Activated naive CD4-positive, alpha-beta T cell treated with anti-CD3 and anti-CD28 coated beads, Interleukin-2, amount 50 U/mL, for 24 hours (primary cell): ENCODE measurements around the gene NUDT1.

Experiments used
- H3K27ac Mint-ChIP-seq: one replicate; pipeline ENCODE4 v1.8.0; 2021; ENCODE audit warnings: mild to moderate bottlenecking, mixed read lengths
- H3K27me3 Mint-ChIP-seq: one replicate; pipeline ENCODE4 v1.8.0; 2021; ENCODE audit warnings: mixed read lengths
- H3K36me3 Mint-ChIP-seq: one replicate; pipeline ENCODE4 v1.8.0; 2021; ENCODE audit warnings: mixed read lengths
- H3K4me1 Mint-ChIP-seq: one replicate; pipeline ENCODE4 v1.8.0; 2021; ENCODE audit warnings: mixed read lengths
- H3K4me3 Mint-ChIP-seq: one replicate; pipeline ENCODE4 v1.8.0; 2021; ENCODE audit warnings: mild to moderate bottlenecking, mixed read lengths
- H3K9me3 Mint-ChIP-seq: one replicate; pipeline ENCODE4 v1.8.0; 2021; ENCODE audit warnings: mixed read lengths

NUDT1 gene

GRCh38 chr7:2276107-2276506, 34.1 kb downstream of the NUDT1 start:
- H3K27ac Mint-ChIP-seq = no peak overlapping the region
- H3K4me3 Mint-ChIP-seq = no peak overlapping the region
- no peaks in the 10 kb centered on the region for H3K9me3 Mint-ChIP-seq
- H3K27me3 Mint-ChIP-seq = no peaks in the 10 kb centered on the region
- peaks cover 3% of the 10 kb centered on the region for H3K36me3 Mint-ChIP-seq
- H3K4me1 Mint-ChIP-seq = peaks cover 4% of the 10 kb centered on the region

GRCh38 chr7:2278026-2278425, 36.0 kb downstream of the NUDT1 start:
- Mint-ChIP-seq H3K27me3 (no peaks in the 10 kb centered on the region), H3K36me3 (peaks cover 3% of the 10 kb centered on the region), H3K9me3 (no peaks in the 10 kb centered on the region), H3K4me1 (peaks cover 4% of the 10 kb centered on the region), H3K27ac (no peak overlapping the region), H3K4me3 (no peak overlapping the region)

GRCh38 chr7:2279896-2280295, 37.9 kb downstream of the NUDT1 start:
- H3K27me3 Mint-ChIP-seq = no peaks in the 10 kb centered on the region
- peaks cover 1% of the 10 kb centered on the region for H3K36me3 Mint-ChIP-seq
- H3K27ac Mint-ChIP-seq = no peak overlapping the region
- H3K4me3 Mint-ChIP-seq = no peak overlapping the region
- no peaks in the 10 kb centered on the region for H3K9me3 Mint-ChIP-seq
- H3K4me1 Mint-ChIP-seq = peaks cover 4% of the 10 kb centered on the region

GRCh38 chr7:2280424-2280823, 38.4 kb downstream of the NUDT1 start:
- no peaks in the 10 kb centered on the region for H3K27me3 Mint-ChIP-seq

GRCh38 chr7:2281541-2281940, 39.5 kb downstream of the NUDT1 start:
- Mint-ChIP-seq H3K9me3 (no peaks in the 10 kb centered on the region), H3K27me3 (no peaks in the 10 kb centered on the region), H3K36me3 (peaks cover 1% of the 10 kb centered on the region), H3K4me3 (no peak overlapping the region), H3K27ac (no peak overlapping the region), H3K4me1 (peaks cover 4% of the 10 kb centered on the region)

More at GRCh38 chr7:2280424-2280823, 38.4 kb downstream of the NUDT1 start:
- Mint-ChIP-seq H3K9me3 (no peaks in the 10 kb centered on the region), H3K4me1 (peaks cover 4% of the 10 kb centered on the region), H3K27ac (no peak overlapping the region), H3K4me3 (no peak overlapping the region), H3K36me3 (peaks cover 1% of the 10 kb centered on the region)

DNA sequence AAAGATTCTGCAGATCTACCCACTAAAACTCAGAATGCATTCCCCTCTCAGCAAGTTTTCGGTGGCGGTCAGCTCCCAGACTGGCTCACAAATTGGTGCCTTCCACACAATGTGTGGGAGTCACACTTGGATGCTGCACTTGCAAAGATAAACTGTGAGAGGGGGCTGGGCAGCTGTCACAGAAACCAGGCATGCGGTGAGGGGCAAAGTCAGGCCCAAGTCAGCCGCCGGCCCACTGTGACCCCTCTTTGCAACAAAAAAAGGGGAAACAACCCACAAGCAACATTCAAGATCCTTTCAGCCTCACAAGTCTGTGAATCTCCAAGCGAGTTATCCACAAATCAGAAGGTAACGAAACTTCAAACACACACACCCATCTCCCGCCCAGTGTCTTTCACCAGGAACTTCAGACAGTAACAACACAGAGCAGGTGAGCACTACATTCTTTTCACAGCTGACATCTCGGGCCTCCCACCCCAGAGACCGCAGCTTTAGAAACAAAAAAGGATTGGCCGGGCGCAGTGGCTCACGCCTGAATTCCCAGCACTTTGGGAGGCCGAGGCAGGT, 40.2 kb downstream of the NUDT1 start:
- H3K27me3 Mint-ChIP-seq = no peaks in the 10 kb centered on the region
- H3K4me1 Mint-ChIP-seq = peaks cover 4% of the 10 kb centered on the region
- H3K27ac Mint-ChIP-seq = no peak overlapping the region
- H3K9me3 Mint-ChIP-seq = no peaks in the 10 kb centered on the region
- H3K36me3 Mint-ChIP-seq = peaks cover 1% of the 10 kb centered on the region
- H3K4me3 Mint-ChIP-seq = no peak overlapping the region

DNA sequence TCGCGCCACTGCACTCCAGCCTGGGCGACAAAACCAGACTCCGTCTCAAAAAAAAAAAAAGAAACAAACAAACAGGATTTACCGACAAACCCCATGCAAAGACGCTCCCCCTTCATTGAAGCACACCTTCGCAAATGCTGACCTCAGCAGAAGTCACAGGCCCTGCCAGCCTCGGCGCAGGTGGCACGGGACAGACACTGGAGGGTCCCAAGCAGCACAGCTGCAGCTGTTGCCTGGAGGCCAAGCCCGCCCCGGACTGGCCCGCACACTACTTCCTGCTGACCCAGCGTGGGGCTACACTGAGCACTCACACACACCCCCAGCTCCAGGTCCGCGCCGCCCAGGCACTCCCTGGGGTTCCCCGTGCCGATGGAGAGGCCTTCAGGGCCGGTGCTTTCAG, 41.0 kb downstream of the NUDT1 start:
- Mint-ChIP-seq H3K9me3 (no peaks in the 10 kb centered on the region), H3K4me3 (no peak overlapping the region), H3K4me1 (peaks cover 4% of the 10 kb centered on the region), H3K27ac (no peak overlapping the region), H3K36me3 (no peaks in the 10 kb centered on the region), H3K27me3 (no peaks in the 10 kb centered on the region)

DNA sequence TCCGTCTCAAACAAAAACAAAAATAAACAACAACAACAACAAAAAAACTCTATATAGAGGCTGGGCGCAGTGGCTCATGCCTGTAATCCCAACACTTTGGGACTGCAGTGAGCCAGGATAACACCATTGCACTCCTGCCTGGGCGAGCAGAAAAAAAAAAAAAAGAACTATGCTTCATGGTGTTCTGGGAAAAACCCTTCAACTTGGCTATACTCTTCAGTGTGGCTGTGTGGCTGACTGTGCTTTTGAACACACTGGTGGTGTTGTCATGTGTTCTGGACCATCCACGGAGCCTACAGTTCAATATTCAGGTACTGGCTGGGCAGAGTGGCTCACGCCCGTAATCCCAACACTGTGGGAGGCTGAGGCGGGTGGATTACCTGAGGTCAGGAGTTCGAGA, 45.7 kb downstream of the NUDT1 start:
- no peak overlapping the region for H3K27ac Mint-ChIP-seq
- peaks cover 2% of the 10 kb centered on the region for H3K36me3 Mint-ChIP-seq
- H3K4me1 Mint-ChIP-seq = no peaks in the 10 kb centered on the region
- no peak overlapping the region for H3K4me3 Mint-ChIP-seq
- H3K27me3 Mint-ChIP-seq = no peaks in the 10 kb centered on the region
- H3K9me3 Mint-ChIP-seq = no peaks in the 10 kb centered on the region

DNA sequence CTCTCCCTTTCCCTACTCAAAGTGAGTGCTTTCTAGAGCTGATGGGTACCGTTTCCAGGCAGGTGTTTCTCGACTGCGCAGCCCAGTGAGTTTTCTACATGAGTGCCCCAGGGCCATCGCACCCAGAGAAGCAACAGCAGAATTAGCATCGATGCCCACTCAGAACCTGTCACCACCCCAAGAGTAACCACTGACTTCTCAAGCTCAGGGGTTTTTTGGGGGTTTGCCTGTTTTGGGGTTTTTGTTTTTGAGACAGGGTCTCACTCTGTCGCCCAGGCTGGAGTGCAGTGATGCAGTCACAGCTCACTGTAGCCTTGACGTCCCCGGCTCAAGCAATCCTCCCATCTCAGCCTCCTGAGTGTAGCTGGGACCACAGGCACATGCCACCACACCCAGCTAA, 46.5 kb downstream of the NUDT1 start:
- Mint-ChIP-seq H3K4me1 (no peaks in the 10 kb centered on the region), H3K27ac (no peak overlapping the region)

DNA sequence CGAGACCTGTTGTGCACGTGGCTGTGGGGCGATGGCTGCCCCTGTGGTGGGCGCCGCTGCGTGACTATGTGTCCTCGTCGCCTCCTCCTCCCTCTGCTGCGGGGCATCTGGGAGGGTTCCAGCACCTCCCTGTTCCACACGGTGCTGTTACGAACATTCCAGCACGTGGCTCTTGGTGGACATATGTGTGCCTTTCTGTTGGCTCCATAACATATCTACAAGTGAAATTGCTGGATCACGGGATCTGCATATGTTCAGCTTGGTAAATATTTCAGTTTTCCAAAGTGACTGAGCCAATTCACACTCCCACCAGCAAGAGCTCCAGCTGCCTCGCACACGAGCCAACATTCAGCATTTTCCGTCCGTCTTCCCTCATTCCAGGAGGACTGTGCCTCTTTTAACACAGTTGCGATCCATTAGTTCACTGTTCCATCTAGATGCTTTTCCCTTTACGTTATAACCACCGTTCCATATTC, 47.1 kb downstream of the NUDT1 start:
- H3K9me3 Mint-ChIP-seq = no peaks in the 10 kb centered on the region
- no peak overlapping the region for H3K4me3 Mint-ChIP-seq
- H3K36me3 Mint-ChIP-seq = peaks cover 2% of the 10 kb centered on the region
- no peaks in the 10 kb centered on the region for H3K27me3 Mint-ChIP-seq
- no peaks in the 10 kb centered on the region for H3K4me1 Mint-ChIP-seq
- H3K27ac Mint-ChIP-seq = no peak overlapping the region

More for the DNA sequence above, 46.5 kb downstream of the NUDT1 start:
- Mint-ChIP-seq H3K27me3 (no peaks in the 10 kb centered on the region), H3K36me3 (peaks cover 2% of the 10 kb centered on the region), H3K4me3 (no peak overlapping the region), H3K9me3 (no peaks in the 10 kb centered on the region)

DNA sequence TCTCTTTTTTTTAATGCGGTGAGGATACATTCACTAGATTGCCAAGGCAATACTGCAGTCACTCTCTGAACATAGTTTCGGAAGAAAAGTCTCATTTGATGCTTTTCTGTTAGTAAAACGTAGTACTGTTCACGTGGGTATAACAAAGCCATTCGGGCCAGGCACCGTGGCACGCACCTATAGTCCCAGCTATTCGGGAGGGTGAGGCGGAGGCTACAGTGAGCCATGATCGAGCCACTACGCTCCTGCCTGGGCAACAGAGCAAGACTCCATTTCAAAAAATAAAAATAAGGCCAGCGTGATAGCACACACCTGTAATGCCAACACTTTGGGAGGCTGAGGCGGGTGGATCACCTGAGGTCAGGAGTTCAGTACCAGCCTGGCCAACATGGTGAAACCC, 47.6 kb downstream of the NUDT1 start:
- Mint-ChIP-seq H3K27me3 (no peaks in the 10 kb centered on the region), H3K9me3 (no peaks in the 10 kb centered on the region), H3K4me3 (no peak overlapping the region), H3K36me3 (peaks cover 2% of the 10 kb centered on the region), H3K4me1 (no peaks in the 10 kb centered on the region), H3K27ac (no peak overlapping the region)

DNA sequence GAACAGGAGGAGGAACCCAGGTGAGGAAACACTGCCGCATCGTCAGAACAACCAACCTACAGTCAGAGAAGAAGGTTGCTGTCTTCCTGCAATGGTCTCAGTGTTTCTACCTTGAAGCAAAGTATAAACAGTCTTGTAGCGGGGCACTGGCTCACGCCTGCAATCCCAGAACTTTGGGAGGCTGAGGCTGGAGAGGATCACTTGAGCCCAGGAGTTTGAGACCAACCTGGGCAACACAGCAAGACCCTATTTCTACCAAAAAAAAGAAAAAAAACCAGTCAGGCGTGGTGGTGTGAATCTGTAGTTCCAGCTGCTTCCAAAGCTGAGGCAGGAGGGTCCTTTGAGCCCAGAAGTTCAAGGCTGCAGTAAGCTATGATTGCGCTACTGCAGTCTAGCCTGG, 48.9 kb downstream of the NUDT1 start:
- H3K4me3 Mint-ChIP-seq = no peak overlapping the region
- H3K27me3 Mint-ChIP-seq = no peaks in the 10 kb centered on the region
- peaks cover 2% of the 10 kb centered on the region for H3K36me3 Mint-ChIP-seq
- H3K27ac Mint-ChIP-seq = no peak overlapping the region
- H3K4me1 Mint-ChIP-seq = no peaks in the 10 kb centered on the region
- no peaks in the 10 kb centered on the region for H3K9me3 Mint-ChIP-seq

DNA sequence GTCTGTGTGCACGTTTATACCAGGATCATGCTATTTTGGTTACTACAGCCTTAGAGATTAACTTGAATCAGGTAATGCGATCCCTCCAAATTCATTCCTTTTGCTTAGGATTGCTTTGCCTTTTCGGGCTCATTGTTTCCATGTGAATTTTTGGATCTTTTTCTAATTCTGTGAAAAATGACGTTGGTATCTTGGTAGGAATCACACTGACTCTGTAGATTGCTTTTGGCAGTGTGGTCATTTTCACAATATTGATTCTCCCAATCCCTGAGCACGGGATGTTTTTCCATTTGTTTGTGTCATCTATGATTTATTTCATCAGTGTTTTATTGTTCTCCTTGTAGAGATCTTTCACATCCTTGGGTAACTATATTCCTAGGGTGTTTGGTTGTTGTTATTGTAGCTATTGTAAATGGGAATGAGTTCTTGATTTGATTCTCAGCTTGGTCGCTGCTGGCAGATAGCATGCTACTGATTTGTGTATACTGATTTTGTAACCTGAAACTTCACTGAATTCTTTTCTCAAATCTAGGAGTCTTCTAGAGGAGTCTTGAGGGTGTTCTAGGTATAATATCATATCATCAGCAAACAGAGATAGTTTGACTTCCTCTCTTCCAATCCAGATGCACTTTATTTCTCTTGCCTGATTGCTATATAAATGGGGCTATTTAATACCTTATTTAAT, 54.1 kb downstream of the NUDT1 start:
- no peaks in the 10 kb centered on the region for H3K27me3 Mint-ChIP-seq
- peaks cover 12% of the 10 kb centered on the region for H3K4me1 Mint-ChIP-seq
- no peaks in the 10 kb centered on the region for H3K9me3 Mint-ChIP-seq
- H3K36me3 Mint-ChIP-seq = peaks cover 2% of the 10 kb centered on the region
- no peak overlapping the region for H3K4me3 Mint-ChIP-seq
- no peak overlapping the region for H3K27ac Mint-ChIP-seq

DNA sequence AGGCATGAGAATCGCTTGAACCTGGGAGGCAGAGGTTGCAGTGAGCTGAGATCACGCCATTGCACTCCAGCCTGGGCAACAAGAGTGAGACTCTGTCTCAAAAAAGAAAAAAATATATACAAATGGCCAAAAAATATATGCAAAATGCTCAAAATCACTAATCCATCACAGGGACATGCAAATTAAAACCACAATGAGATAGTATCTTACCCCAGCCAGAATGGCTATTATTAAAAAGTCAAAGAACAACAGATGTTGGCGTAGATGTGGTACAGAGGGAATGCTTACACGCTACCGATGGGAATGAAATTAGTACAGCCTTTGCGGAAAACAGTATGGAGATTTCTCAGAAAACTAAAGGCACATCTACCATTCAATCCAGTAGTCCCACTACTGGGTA, 54.8 kb downstream of the NUDT1 start:
- H3K4me1 Mint-ChIP-seq = peaks cover 12% of the 10 kb centered on the region
- no peak overlapping the region for H3K4me3 Mint-ChIP-seq

GRCh38 chr7:2299131-2299829, 57.3 kb downstream of the NUDT1 start:
- Mint-ChIP-seq H3K4me3 (no peak overlapping the region), H3K36me3 (no peaks in the 10 kb centered on the region), H3K27ac (no peak overlapping the region), H3K9me3 (no peaks in the 10 kb centered on the region), H3K4me1 (peaks cover 12% of the 10 kb centered on the region), H3K27me3 (no peaks in the 10 kb centered on the region)

More for the DNA sequence above, 54.8 kb downstream of the NUDT1 start:
- H3K27me3 Mint-ChIP-seq = no peaks in the 10 kb centered on the region
- no peaks in the 10 kb centered on the region for H3K36me3 Mint-ChIP-seq
- H3K9me3 Mint-ChIP-seq = no peaks in the 10 kb centered on the region
- H3K27ac Mint-ChIP-seq = no peak overlapping the region

DNA sequence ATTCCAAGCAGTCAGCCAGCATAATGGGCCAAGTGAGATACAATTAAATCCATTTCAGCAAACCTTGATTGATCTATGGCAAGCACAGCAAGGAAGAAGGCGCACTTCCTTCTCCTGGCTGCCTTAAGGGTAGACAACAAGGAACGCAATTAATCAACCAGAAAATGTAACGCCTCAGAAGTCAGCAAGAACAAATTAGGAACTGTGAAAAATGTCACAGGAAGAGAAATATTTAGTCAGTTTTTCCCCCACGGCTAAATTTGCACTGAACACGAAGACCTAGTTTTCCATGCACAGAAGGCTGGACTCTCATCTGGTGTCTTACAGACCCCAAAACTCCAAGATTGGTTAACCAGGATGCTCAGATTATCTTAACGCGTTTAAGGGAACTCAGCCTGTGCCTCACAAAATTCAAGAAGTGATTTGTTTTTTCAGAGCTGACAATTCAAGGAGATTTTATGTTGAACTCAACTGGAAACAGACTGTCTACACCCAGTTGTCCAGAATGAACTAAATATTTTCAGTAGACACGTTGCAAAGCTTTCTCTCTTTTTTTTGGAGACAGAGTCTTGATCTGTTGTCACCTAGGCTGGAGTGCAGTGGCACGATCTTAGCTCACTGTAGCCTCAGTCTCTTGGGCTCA, 58.0 kb downstream of the NUDT1 start:
- Mint-ChIP-seq H3K4me1 (peaks cover 12% of the 10 kb centered on the region), H3K9me3 (no peaks in the 10 kb centered on the region), H3K27me3 (no peaks in the 10 kb centered on the region), H3K36me3 (no peaks in the 10 kb centered on the region), H3K4me3 (no peak overlapping the region), H3K27ac (no peak overlapping the region)
